GM23338 (cell line): ENCODE measurements around the gene CDC16. TPM values are rescaled to one million over a fixed set of nuclear protein-coding genes. Genes with fewer than 3 reads are reported as not detected.

ENCODE experiments used
- ATAC-seq: fragments of 200-7000 bp; cut with Tn5 transposase; 3 replicates; pipeline ENCODE4 v1.9.1; 2020
- DNase-seq: peaks from one replicate; pipeline ENCODE4 v3.0.0-alpha.2; 2015; ENCODE audit warnings: low spot score
- H2AFZ ChIP-seq: fragments of 200-600 bp; sonication (generic); 2 replicates; pipeline ENCODE4 v1.8.0; 2016; ENCODE audit warnings: antibody characterized with exemption, mild to moderate bottlenecking, moderate library complexity
- H3F3A ChIP-seq: fragments of 200-600 bp; sonication (generic); replicated peaks from 2 replicates; pipeline ENCODE4 v1.8.0; 2017; ENCODE audit warnings: antibody characterized with exemption, mixed run types, low read depth
- H3K27ac ChIP-seq: fragments of 200-600 bp; sonication (generic); 2 replicates; pipeline ENCODE4 v1.6.1; 2016; ENCODE audit warnings: low read depth
- H3K27me3 ChIP-seq: fragments of 200-600 bp; sonication (generic); 2 replicates; pipeline ENCODE4 v1.8.0; 2016; ENCODE audit warnings: mild to moderate bottlenecking, mixed run types, moderate library complexity; ENCODE audit not compliant: insufficient read depth
- H3K36me3 ChIP-seq: fragments of 200-600 bp; sonication (generic); 2 replicates; pipeline ENCODE4 v1.8.0; 2016; ENCODE audit warnings: mild to moderate bottlenecking; ENCODE audit not compliant: insufficient read depth
- H3K4me1 ChIP-seq: fragments of 200-600 bp; sonication (generic); 2 replicates; pipeline ENCODE4 v1.8.0; 2016; ENCODE audit warnings: mild to moderate bottlenecking, moderate library complexity; ENCODE audit not compliant: insufficient read depth
- H3K4me2 ChIP-seq: fragments of 200-600 bp; sonication (generic); 2 replicates; pipeline ENCODE4 v1.7.1; 2017; ENCODE audit warnings: mixed run types
- H3K4me3 ChIP-seq: fragments of 200-600 bp; sonication (generic); 2 replicates; pipeline ENCODE4 v1.6.1; 2016; ENCODE audit warnings: mixed run types
- H3K79me2 ChIP-seq: fragments of 200-600 bp; sonication (generic); replicated peaks from 2 replicates; pipeline ENCODE4 v1.8.0; 2017; ENCODE audit warnings: mild to moderate bottlenecking; ENCODE audit not compliant: insufficient read depth
- H3K9me2 ChIP-seq: fragments of 200-600 bp; sonication (generic); 2 replicates; pipeline ENCODE4 v1.8.0; 2017; ENCODE audit not compliant: insufficient read depth
- H4K20me1 ChIP-seq: fragments of 200-600 bp; sonication (generic); replicated peaks from 2 replicates; pipeline ENCODE4 v1.8.0; 2017; ENCODE audit warnings: mild to moderate bottlenecking; ENCODE audit not compliant: insufficient read depth
- H3K27ac Mint-ChIP-seq: 2 replicates; pipeline ENCODE4 v1.8.0; 2020; ENCODE audit warnings: inconsistent platforms, mild to moderate bottlenecking, moderate library complexity, mixed read lengths
- H3K27me3 Mint-ChIP-seq: 3 replicates; pipeline ENCODE4 v1.8.0; 2022; ENCODE audit warnings: low read depth, mild to moderate bottlenecking, moderate library complexity, mixed read lengths, inconsistent platforms; ENCODE audit not compliant: insufficient read depth, poor library complexity
- H3K36me3 Mint-ChIP-seq: 3 replicates; pipeline ENCODE4 v1.8.0; 2021; ENCODE audit warnings: low read depth, mild to moderate bottlenecking, inconsistent platforms, moderate library complexity, mixed read lengths
- H3K4me1 Mint-ChIP-seq: 3 replicates; pipeline ENCODE4 v1.8.0; 2020; ENCODE audit warnings: mild to moderate bottlenecking, inconsistent platforms, mixed read lengths
- H3K4me3 Mint-ChIP-seq: 3 replicates; pipeline ENCODE4 v1.8.0; 2021; ENCODE audit warnings: moderate library complexity, mild to moderate bottlenecking, inconsistent platforms, mixed read lengths
- H3K9me3 Mint-ChIP-seq: 3 replicates; pipeline ENCODE4 v1.8.0; 2020; ENCODE audit warnings: moderate library complexity, mild to moderate bottlenecking, inconsistent platforms, mixed read lengths
- CREB1 ChIP-seq: fragments of 250-450 bp; sonication (Bioruptor Pico); IDR thresholded peaks from 2 replicates; pipeline ENCODE4 v1.5.0; 2020; ENCODE audit warnings: low read depth, mild to moderate bottlenecking, moderate library complexity
- JUNB ChIP-seq: IDR thresholded peaks from one replicate; pipeline ENCODE4 v1.6.1; 2016; ENCODE audit warnings: antibody characterized with exemption; ENCODE audit not compliant: unreplicated experiment
- NANOG ChIP-seq: IDR thresholded peaks from 2 replicates; pipeline ENCODE4 v1.6.1; 2016; ENCODE audit warnings: antibody characterized with exemption, borderline replicate concordance
- POLR2AphosphoS5 ChIP-seq: IDR thresholded peaks from 2 replicates; pipeline ENCODE4 v1.6.1; 2016; ENCODE audit warnings: antibody characterized with exemption, low read depth
- STAT1 ChIP-seq: IDR thresholded peaks from one replicate; pipeline ENCODE4 v1.6.1; 2016; ENCODE audit warnings: antibody characterized with exemption; ENCODE audit not compliant: unreplicated experiment
- ZNF114 ChIP-seq: fragments of 250-450 bp; sonication (Bioruptor Pico); IDR thresholded peaks from 2 replicates; pipeline ENCODE4 v1.5.0; 2020; ENCODE audit warnings: mild to moderate bottlenecking, moderate library complexity
- ZNF331 ChIP-seq: fragments of 250-450 bp; sonication (Bioruptor Pico); IDR thresholded peaks from 2 replicates; pipeline ENCODE4 v1.5.0; 2020; ENCODE audit warnings: low read depth, mild to moderate bottlenecking, moderate library complexity
- polyA plus RNA-seq: library from polyadenylated mRNA; unstranded; fragments of >200 nt; fragmentation: Nextera tagmentation; extraction: Ambion mirVana; gene quantifications from 2 replicates; pipeline ENCODE4 v1.2.1, GENCODE V29; 2016
- total RNA-seq: library from RNA; depleted of rRNA; stranded (reverse); fragments of >200 nt; shearing (Covaris generic); gene quantifications from 2 replicates; pipeline ENCODE4 v1.2.3, GENCODE V29; 2014
- TF ChIP-seq, protein P1 (sequence below), 2 experiments: fragments of 200-600 bp in 1 of 2; sonication (generic) in 1 of 2; conservative IDR thresholded peaks; 2 replicates each; pipeline versions ENCODE4 v1.5.1 to v1.6.1; 2016 to 2017; ENCODE audit warnings: antibody characterized with exemption in 2 of 2, low read depth in 2 of 2, mild to moderate bottlenecking in 2 of 2, moderate library complexity in 1 of 2
- TF ChIP-seq, protein P2 (sequence below): IDR thresholded peaks from one replicate; pipeline ENCODE4 v1.6.1; 2018; ENCODE audit warnings: antibody characterized with exemption; ENCODE audit not compliant: unreplicated experiment

CDC16 gene
- total and polyA plus RNA-seq, 2 experiments from 2014 or later: 86.1 to 91.3 TPM

DNA sequence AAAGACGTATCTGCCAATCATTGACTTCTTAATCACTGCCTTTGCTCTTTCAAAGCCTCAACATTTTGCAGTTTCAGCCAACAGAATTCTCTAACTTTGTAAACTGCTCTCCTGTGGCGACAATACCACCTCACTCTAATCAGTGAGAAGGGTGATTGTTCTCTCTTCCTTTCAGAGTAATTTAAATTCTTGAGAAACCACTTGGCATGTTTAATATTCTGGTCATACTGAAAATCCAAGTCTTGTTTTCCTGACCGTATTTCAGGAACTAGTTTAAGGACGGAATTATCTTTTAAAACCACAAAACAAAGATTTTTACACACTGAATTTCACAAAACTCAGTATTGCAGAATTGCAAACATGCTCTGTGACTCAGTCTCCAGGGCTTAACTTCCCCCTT lies 5.2 kb upstream of the CDC16 start:
- H4K20me1 ChIP-seq: no peaks in the 10 kb centered on the region
- DNase-seq (peak; percentile 30), ATAC-seq (no peak)
- no peaks in the 10 kb centered on the region for H3K9me2 ChIP-seq
- H3K79me2 ChIP-seq: no peaks in the 10 kb centered on the region
- no peaks in the 10 kb centered on the region for H3K36me3 ChIP-seq
- H3F3A ChIP-seq: peaks cover 17% of the 10 kb centered on the region
- H3K4me2 ChIP-seq: peak overlapping the region; percentile 61
- peak overlapping the region; percentile 95 for H3K27ac ChIP-seq
- Mint-ChIP-seq H3K36me3 (peaks cover 3% of the 10 kb centered on the region; the same call in 2 of the 3 replicates), H3K27ac (peak overlapping the region; percentile 99), H3K4me1 (peaks cover 70% of the 10 kb centered on the region), H3K27me3 (peaks cover 20% of the 10 kb centered on the region), H3K9me3 (peaks cover 3% of the 10 kb centered on the region), H3K4me3 (peak overlapping the region; percentile 65)
- no peaks in the 10 kb centered on the region for H3K27me3 ChIP-seq
- TF ChIP-seq CREB1 (CRISPR knock-in tag): no peak
- TF ChIP-seq NANOG: peak; percentile 51; the same call in 1 of the 2 replicates
- peak overlapping the region; percentile 34 for H3K4me3 ChIP-seq
- H3K4me1 ChIP-seq: peaks cover 51% of the 10 kb centered on the region
- H2AFZ ChIP-seq: no peak overlapping the region

DNA sequence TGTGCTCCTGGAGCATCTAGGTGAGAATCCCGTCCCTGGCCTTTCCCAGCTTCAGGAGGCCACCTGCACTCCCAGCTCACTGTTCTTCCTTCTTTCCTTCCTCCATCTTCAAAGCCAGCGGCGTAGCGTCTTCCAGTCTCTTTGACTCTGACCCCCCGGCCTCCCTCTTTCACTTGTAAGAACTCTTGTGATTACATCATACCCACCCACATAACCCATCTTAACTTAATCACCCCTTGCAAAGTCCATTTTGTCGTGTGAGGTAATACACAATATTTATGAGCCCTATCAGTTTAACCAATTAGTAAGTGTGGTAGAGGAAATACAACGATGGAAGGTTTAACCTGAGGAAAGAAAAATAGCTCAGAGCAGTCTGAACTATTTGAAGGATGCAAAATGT lies 4.6 kb upstream of the CDC16 start:
- ATAC-seq (peak; percentile 15), DNase-seq (peak; percentile 83)
- H3K27me3 Mint-ChIP-seq: peaks cover 19% of the 10 kb centered on the region
- H3K79me2 ChIP-seq: peaks cover 2% of the 10 kb centered on the region
- no peaks in the 10 kb centered on the region for H3K36me3 ChIP-seq
- TF ChIP-seq NANOG (0 out of 2 replicates have a peak, but pooled peaks have one; percentile 2), POLR2AphosphoS5 (peak; percentile 36), STAT1 (no peak)
- H3K4me3 Mint-ChIP-seq: peak overlapping the region; percentile 65
- peaks cover 4% of the 10 kb centered on the region for H3K9me3 Mint-ChIP-seq
- peaks cover 48% of the 10 kb centered on the region for H3K4me1 ChIP-seq
- H2AFZ ChIP-seq: no peak overlapping the region
- peaks cover 69% of the 10 kb centered on the region for H3K4me1 Mint-ChIP-seq
- H3K36me3 Mint-ChIP-seq: peaks cover 4% of the 10 kb centered on the region; the same call in 2 of the 3 replicates
- peak overlapping the region; percentile 34 for H3K4me3 ChIP-seq
- H3K27me3 ChIP-seq: no peaks in the 10 kb centered on the region
- peaks cover 12% of the 10 kb centered on the region; the same call in 1 of the 2 replicates for H3F3A ChIP-seq
- H3K27ac Mint-ChIP-seq: peak overlapping the region; percentile 99
- H3K9me2 ChIP-seq: no peaks in the 10 kb centered on the region
- H3K27ac ChIP-seq: peak overlapping the region; percentile 95
- H4K20me1 ChIP-seq: no peaks in the 10 kb centered on the region
- peak overlapping the region; percentile 61 for H3K4me2 ChIP-seq

DNA sequence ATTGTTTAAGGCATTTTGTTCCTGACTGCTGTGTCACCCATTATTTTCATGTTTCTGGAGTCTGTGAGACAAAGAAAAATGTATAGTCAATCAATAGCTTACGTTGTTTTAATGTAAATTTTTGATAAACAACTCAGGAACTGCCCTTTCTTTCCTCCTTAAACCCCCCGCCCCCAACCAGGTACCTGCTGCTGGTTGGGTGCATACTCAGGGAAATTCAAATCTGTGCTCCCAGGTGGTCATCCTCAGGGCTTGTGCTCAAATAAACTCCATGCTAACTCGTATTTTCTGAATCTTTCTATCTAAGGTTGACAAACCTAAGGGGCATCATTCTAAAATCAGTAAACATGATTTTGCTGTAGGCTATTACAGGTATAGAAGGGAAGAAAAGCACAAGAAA lies 4.1 kb upstream of the CDC16 start:
- peaks cover 6% of the 10 kb centered on the region; the same call in 2 of the 3 replicates for H3K36me3 Mint-ChIP-seq
- H3K27ac Mint-ChIP-seq: peak overlapping the region; percentile 99
- no peaks in the 10 kb centered on the region for H3K27me3 ChIP-seq
- H3K9me3 Mint-ChIP-seq: peaks cover 4% of the 10 kb centered on the region
- no peaks in the 10 kb centered on the region for H4K20me1 ChIP-seq
- H3K79me2 ChIP-seq: peaks cover 6% of the 10 kb centered on the region
- H3K27me3 Mint-ChIP-seq: peaks cover 19% of the 10 kb centered on the region
- peak overlapping the region; percentile 95 for H3K27ac ChIP-seq
- H3K4me1 Mint-ChIP-seq: peaks cover 71% of the 10 kb centered on the region
- DNase-seq: peak; percentile 72
- peak; percentile 6; the same call in 1 of the 3 replicates for ATAC-seq
- H3K4me2 ChIP-seq: peak overlapping the region; percentile 61
- TF ChIP-seq NANOG: no peak
- TF ChIP-seq POLR2AphosphoS5: no peak
- H3K4me1 ChIP-seq: peaks cover 48% of the 10 kb centered on the region
- H2AFZ ChIP-seq: no peak overlapping the region
- peak overlapping the region; percentile 34; the same call in 1 of the 2 replicates for H3K4me3 ChIP-seq
- peak overlapping the region; percentile 58 for H3K4me3 Mint-ChIP-seq
- no peaks in the 10 kb centered on the region for H3K9me2 ChIP-seq
- H3K36me3 ChIP-seq: no peaks in the 10 kb centered on the region
- H3F3A ChIP-seq: peaks cover 12% of the 10 kb centered on the region; the same call in 1 of the 2 replicates

DNA sequence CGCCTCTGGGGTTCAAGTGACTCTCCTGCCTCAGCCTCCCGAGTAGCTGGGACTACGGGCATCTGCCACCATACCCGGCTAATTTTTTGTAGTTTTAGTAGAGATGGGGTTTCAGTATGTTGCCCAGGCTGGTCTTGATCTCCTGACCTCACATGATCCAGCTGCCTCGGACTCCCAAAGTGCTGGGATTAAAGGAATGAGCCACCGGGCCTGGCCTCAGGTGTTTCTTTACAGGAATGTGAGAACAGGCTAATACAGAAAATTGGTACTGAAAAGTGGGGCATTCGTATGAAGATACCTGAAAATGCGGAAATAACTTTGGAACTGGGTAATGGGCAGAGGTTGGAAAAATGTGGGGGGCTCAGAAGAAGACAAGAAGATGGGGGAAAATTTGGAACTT lies 2.8 kb upstream of the CDC16 start:
- H2AFZ ChIP-seq: no peak overlapping the region
- peaks cover 47% of the 10 kb centered on the region for H3K4me1 ChIP-seq
- peaks cover 7% of the 10 kb centered on the region for H3F3A ChIP-seq
- DNase-seq: no peak
- 0 out of 2 replicates have a peak, but pooled peaks cover 3% of the 10 kb centered on the region for H3K36me3 ChIP-seq
- peak overlapping the region; percentile 18 for H3K4me2 ChIP-seq
- Mint-ChIP-seq H3K9me3 (peaks cover 4% of the 10 kb centered on the region), H3K27ac (no peak overlapping the region), H3K36me3 (peaks cover 16% of the 10 kb centered on the region), H3K4me1 (peaks cover 72% of the 10 kb centered on the region), H3K4me3 (peak overlapping the region; percentile 1; the same call in 1 of the 3 replicates), H3K27me3 (peaks cover 16% of the 10 kb centered on the region)
- H3K4me3 ChIP-seq: no peak overlapping the region
- no peak for ATAC-seq
- peaks cover 7% of the 10 kb centered on the region; the same call in 1 of the 2 replicates for H4K20me1 ChIP-seq
- H3K9me2 ChIP-seq: no peaks in the 10 kb centered on the region
- no peak overlapping the region for H3K27ac ChIP-seq
- H3K27me3 ChIP-seq: no peaks in the 10 kb centered on the region
- peaks cover 20% of the 10 kb centered on the region for H3K79me2 ChIP-seq
- no peak for TF ChIP-seq JUNB
- TF ChIP-seq, protein P1, sequence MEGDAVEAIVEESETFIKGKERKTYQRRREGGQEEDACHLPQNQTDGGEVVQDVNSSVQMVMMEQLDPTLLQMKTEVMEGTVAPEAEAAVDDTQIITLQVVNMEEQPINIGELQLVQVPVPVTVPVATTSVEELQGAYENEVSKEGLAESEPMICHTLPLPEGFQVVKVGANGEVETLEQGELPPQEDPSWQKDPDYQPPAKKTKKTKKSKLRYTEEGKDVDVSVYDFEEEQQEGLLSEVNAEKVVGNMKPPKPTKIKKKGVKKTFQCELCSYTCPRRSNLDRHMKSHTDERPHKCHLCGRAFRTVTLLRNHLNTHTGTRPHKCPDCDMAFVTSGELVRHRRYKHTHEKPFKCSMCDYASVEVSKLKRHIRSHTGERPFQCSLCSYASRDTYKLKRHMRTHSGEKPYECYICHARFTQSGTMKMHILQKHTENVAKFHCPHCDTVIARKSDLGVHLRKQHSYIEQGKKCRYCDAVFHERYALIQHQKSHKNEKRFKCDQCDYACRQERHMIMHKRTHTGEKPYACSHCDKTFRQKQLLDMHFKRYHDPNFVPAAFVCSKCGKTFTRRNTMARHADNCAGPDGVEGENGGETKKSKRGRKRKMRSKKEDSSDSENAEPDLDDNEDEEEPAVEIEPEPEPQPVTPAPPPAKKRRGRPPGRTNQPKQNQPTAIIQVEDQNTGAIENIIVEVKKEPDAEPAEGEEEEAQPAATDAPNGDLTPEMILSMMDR (conservative IDR thresholded peaks at IDR 0.05; ENCODE audit: low read depth in 2 of 2): no peak
- TF ChIP-seq, protein P2, sequence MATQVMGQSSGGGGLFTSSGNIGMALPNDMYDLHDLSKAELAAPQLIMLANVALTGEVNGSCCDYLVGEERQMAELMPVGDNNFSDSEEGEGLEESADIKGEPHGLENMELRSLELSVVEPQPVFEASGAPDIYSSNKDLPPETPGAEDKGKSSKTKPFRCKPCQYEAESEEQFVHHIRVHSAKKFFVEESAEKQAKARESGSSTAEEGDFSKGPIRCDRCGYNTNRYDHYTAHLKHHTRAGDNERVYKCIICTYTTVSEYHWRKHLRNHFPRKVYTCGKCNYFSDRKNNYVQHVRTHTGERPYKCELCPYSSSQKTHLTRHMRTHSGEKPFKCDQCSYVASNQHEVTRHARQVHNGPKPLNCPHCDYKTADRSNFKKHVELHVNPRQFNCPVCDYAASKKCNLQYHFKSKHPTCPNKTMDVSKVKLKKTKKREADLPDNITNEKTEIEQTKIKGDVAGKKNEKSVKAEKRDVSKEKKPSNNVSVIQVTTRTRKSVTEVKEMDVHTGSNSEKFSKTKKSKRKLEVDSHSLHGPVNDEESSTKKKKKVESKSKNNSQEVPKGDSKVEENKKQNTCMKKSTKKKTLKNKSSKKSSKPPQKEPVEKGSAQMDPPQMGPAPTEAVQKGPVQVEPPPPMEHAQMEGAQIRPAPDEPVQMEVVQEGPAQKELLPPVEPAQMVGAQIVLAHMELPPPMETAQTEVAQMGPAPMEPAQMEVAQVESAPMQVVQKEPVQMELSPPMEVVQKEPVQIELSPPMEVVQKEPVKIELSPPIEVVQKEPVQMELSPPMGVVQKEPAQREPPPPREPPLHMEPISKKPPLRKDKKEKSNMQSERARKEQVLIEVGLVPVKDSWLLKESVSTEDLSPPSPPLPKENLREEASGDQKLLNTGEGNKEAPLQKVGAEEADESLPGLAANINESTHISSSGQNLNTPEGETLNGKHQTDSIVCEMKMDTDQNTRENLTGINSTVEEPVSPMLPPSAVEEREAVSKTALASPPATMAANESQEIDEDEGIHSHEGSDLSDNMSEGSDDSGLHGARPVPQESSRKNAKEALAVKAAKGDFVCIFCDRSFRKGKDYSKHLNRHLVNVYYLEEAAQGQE: no peak
- TF ChIP-seq ZNF114 (CRISPR knock-in tag): no peak
- no peak for TF ChIP-seq ZNF331
- TF ChIP-seq NANOG: no peak
